Ovary (tissue), 9 donors: ENCODE measurements around the gene ARID1B. TPM values are rescaled to one million over a fixed set of nuclear protein-coding genes. Genes with fewer than 3 reads are reported as not detected.

Experiments
- DNase-seq, 5 donors: peaks; one replicate each; pipeline ENCODE4 v3.0.0-alpha.2; 2019 to 2020
- H3K27ac ChIP-seq, 2 donors: fragments of 200-600 bp; one replicate each; pipeline versions ENCODE4 v1.5.1 to v1.8.0; 2019 to 2022
- H3K27me3 ChIP-seq: fragments of 200-600 bp; one replicate; pipeline ENCODE4 v1.8.0; 2022
- H3K36me3 ChIP-seq: fragments of 200-600 bp; sonication (generic); one replicate; pipeline ENCODE4 v1.5.1; 2019
- H3K4me1 ChIP-seq: one replicate; pipeline ENCODE4 v1.8.1; 2013; ENCODE audit warnings: mild to moderate bottlenecking, moderate library complexity; ENCODE audit not compliant: insufficient read depth
- H3K4me3 ChIP-seq: fragments of 200-600 bp; sonication (generic); one replicate; pipeline ENCODE4 v1.5.1; 2017
- H3K9me3 ChIP-seq, 2 donors: fragments of 200-600 bp in 1 of 2; sonication (generic) in 1 of 2; one replicate each; pipeline versions ENCODE4 v1.5.1 to v1.8.1; 2013 to 2019; ENCODE audit warnings: mild to moderate bottlenecking in 1 of 2, moderate library complexity in 1 of 2
- CTCF ChIP-seq, 3 donors: fragments of 450-650 bp in 2 of 3; fragments of 200-600 bp in 1 of 3; IDR thresholded peaks; one replicate each; pipeline versions ENCODE4 v1.5.1 to v1.8.0; 2016 to 2022; ENCODE audit warnings: antibody characterized with exemption in 3 of 3, mild to moderate bottlenecking in 1 of 3
- EP300 ChIP-seq: sonication (generic); formaldehyde crosslinking; IDR thresholded peaks from one replicate; pipeline ENCODE4 v1.6.1; 2017; ENCODE audit warnings: antibody characterized with exemption
- POLR2A ChIP-seq: fragments of 450-650 bp; IDR thresholded peaks from one replicate; pipeline ENCODE4 v1.6.1; 2017; ENCODE audit warnings: antibody characterized with exemption, mild to moderate bottlenecking, moderate library complexity
- WGBS, 3 donors: extraction: QIAGEN DNeasy Blood & Tissue Kit in 1 of 3; methylation state at CpG; one replicate each; pipeline versions ENCODE4 v1.1.5 to v1.1.7; 2013 to 2017; 5-methylcytosine and 5-hydroxymethylcytosine counted together
- intact Hi-C, 4 donors: fragments of 100-400 bp; cut with DNase I; formaldehyde crosslinking; loops; one replicate each; pipeline versions ENCODE4 v1.11.0 to v1.15.1; 2022 to 2023
- polyA plus RNA-seq, 2 donors: library from polyadenylated mRNA; stranded (reverse); fragments of 200-250 nt in 1 of 2; fragments of 350-450 nt in 1 of 2; fragmentation: Illumina TruSeq in 1 of 2; extraction: RNeasy Lipid Tissue Mini Kit (QIAGEN cat#74804) in 1 of 2; gene quantifications; one replicate each; pipeline ENCODE4 v1.2.3, GENCODE V29; 2013 to 2014
- total RNA-seq, 7 donors: library from RNA; depleted of rRNA in 2 of 7; stranded (reverse); fragments of >200 nt in 2 of 7; fragmentation: NEBNext Ultra II Directional in 3 of 7; extraction: Animal tissue kit (Norgen Biotek cat#: 25700) in 3 of 7; gene quantifications; one replicate each; pipeline versions ENCODE4 v1.1.0 to v1.2.4, GENCODE V29; 2016 to 2023
- donor health status: DM: no; HTN: no; CAD: no; lungs with moderate emphysema.
- donor health status: DM: no; HTN: no; CAD: no.
- donor health status: Bipolar disorder and iron deficiency.
- donor health status: DM: yes; HTN: yes; CAD: no.
- donor health status: DM: no; HTN: no; CAD: no.
- donor health status: DM: yes; HTN: yes; CAD: no.

ARID1B gene
- total and polyA plus RNA-seq, 9 donors = 33.2 to 144 (median 105) TPM

GRCh38 chr6:156852858-156853216 lies 75.7 kb downstream of the ARID1B start:
- Histone ChIP-seq H3K36me3 (no peaks in the 10 kb centered on the region), H3K4me1 (peaks cover 24% of the 10 kb centered on the region), H3K27me3 (no peaks in the 10 kb centered on the region), H3K27ac (no peak overlapping the region), H3K9me3 (no peaks in the 10 kb centered on the region), H3K4me3 (no peak overlapping the region)
- intact Hi-C loops = no loop called here
- no peak for DNase-seq
- TF ChIP-seq EP300 (no peak), CTCF (IDR thresholded peaks at IDR 0.05) (no peak), POLR2A (no peak)
- WGBS, 3 donors = 75 to 82% (median 75%) methylated on average over 1 of the region's 1 CpG

GRCh38 chr6:156853733-156854132 lies 76.6 kb downstream of the ARID1B start:
- no peak for DNase-seq
- no peak for TF ChIP-seq CTCF (IDR thresholded peaks at IDR 0.05)
- TF ChIP-seq POLR2A = no peak
- no peak for TF ChIP-seq EP300
- Histone ChIP-seq H3K27ac (no peak overlapping the region), H3K9me3 (no peaks in the 10 kb centered on the region), H3K36me3 (no peaks in the 10 kb centered on the region), H3K27me3 (no peaks in the 10 kb centered on the region), H3K4me1 (peaks cover 18% of the 10 kb centered on the region), H3K4me3 (no peak overlapping the region)
- 78 to 84% (median 81%) methylated on average over 5 of the region's 5 CpGs for WGBS, 3 donors
- intact Hi-C loops = no loop called here

GRCh38 chr6:156854466-156855161 lies 77.4 kb downstream of the ARID1B start:
- H3K36me3 ChIP-seq = no peaks in the 10 kb centered on the region
- H3K9me3 ChIP-seq = no peaks in the 10 kb centered on the region
- H3K27ac ChIP-seq = no peak overlapping the region
- no peaks in the 10 kb centered on the region for H3K27me3 ChIP-seq
- DNase-seq = no peak
- H3K4me1 ChIP-seq = peaks cover 18% of the 10 kb centered on the region
- H3K4me3 ChIP-seq = no peak overlapping the region
- intact Hi-C loops = no loop called here
- TF ChIP-seq EP300 (no peak), CTCF (IDR thresholded peaks at IDR 0.05) (no peak), POLR2A (no peak)
- WGBS, 3 donors = 92 to 95% (median 93%) methylated on average over 10 of the region's 10 CpGs

DNA sequence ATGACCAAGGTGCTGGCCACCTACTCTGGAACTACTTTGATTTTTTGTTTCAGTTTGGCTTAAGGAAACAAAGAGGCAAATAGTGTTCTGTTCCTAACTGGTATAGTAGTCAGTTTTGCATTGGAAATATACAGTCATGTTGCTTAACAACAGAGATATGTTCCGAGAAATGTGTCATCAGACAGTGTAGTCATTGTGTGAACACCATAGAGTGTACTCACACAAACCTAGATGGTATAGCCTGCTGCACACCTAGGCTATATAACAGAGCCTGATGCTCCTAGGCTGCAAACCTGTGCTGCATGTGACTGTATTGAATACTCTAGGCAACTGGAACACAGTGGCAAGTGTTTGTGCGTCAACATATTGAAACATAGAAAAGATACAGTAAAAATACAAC lies 80.4 kb downstream of the ARID1B start:
- Histone ChIP-seq H3K9me3 (no peaks in the 10 kb centered on the region), H3K4me1 (peaks cover 15% of the 10 kb centered on the region), H3K36me3 (no peaks in the 10 kb centered on the region), H3K27ac (no peak overlapping the region), H3K4me3 (no peak overlapping the region), H3K27me3 (no peaks in the 10 kb centered on the region)
- 91 to 94% (median 92%) methylated on average over 2 of the region's 2 CpGs for WGBS, 3 donors
- intact Hi-C loops = no loop called here
- no peak for TF ChIP-seq CTCF (IDR thresholded peaks at IDR 0.05)
- no peak for TF ChIP-seq POLR2A
- no peak for TF ChIP-seq EP300
- no peak for DNase-seq
